Neural cell (in vitro differentiated cells): Measurements from ENCODE around the gene SNAPC5. TPM values are rescaled to one million over a fixed set of nuclear protein-coding genes. Genes with fewer than 3 reads are reported as not detected.

ENCODE experiments used
- H2AFZ ChIP-seq: fragments of 200-600, 300-800 bp; sonication (generic), shearing (Covaris generic); 2 replicates; pipeline ENCODE4 v1.6.0; 2014; ENCODE audit warnings: low read depth, mild to moderate bottlenecking, antibody characterized with exemption, low read length, moderate library complexity
- H3F3A ChIP-seq: fragments of 200-600 bp; shearing (Covaris generic); 2 replicates; pipeline ENCODE4 v1.6.1; 2016; ENCODE audit warnings: mild to moderate bottlenecking, moderate library complexity, mixed read lengths, antibody characterized with exemption, low read length; ENCODE audit not compliant: insufficient read depth, poor library complexity, severe bottlenecking
- H3K27ac ChIP-seq: fragments of 200-600, 300-800 bp; sonication (generic), shearing (Covaris generic); 2 replicates; pipeline ENCODE4 v1.5.1; 2014; ENCODE audit warnings: mild to moderate bottlenecking, low read length, moderate library complexity
- H3K27me3 ChIP-seq: fragments of 300-800, 200-600 bp; sonication (generic), shearing (Covaris generic); 2 replicates; pipeline ENCODE4 v1.6.0; 2014; ENCODE audit warnings: mild to moderate bottlenecking, low read depth, low read length, moderate library complexity; ENCODE audit not compliant: insufficient read depth
- H3K36me3 ChIP-seq: fragments of 300-800, 200-600 bp; sonication (generic), shearing (Covaris generic); 2 replicates; pipeline ENCODE4 v1.5.1; 2014; ENCODE audit warnings: mild to moderate bottlenecking, antibody characterized with exemption, low read length, moderate library complexity; ENCODE audit not compliant: insufficient read depth
- H3K4me2 ChIP-seq: fragments of 300-800, 200-600 bp; sonication (generic), shearing (Covaris generic); 2 replicates; pipeline ENCODE4 v1.6.0; 2014; ENCODE audit warnings: mild to moderate bottlenecking, low read length
- H3K4me3 ChIP-seq: fragments of 300-800, 200-600 bp; sonication (generic), shearing (Covaris generic); 2 replicates; pipeline ENCODE4 v1.5.1; 2014; ENCODE audit warnings: mild to moderate bottlenecking, low read length, moderate library complexity
- H3K79me2 ChIP-seq: fragments of 200-600 bp; shearing (Covaris generic); replicated peaks from 2 replicates; pipeline ENCODE4 v1.6.0; 2014; ENCODE audit warnings: mild to moderate bottlenecking, low read length, moderate library complexity; ENCODE audit not compliant: insufficient read depth
- H3K9ac ChIP-seq: fragments of 300-800, 200-600 bp; sonication (generic), shearing (Covaris generic); 2 replicates; pipeline ENCODE4 v1.6.1; 2016; ENCODE audit warnings: mild to moderate bottlenecking, low read length, mixed read lengths
- H3K9me2 ChIP-seq: fragments of 200-600 bp; shearing (Covaris generic); 2 replicates; pipeline ENCODE4 v1.6.1; 2016; ENCODE audit warnings: mild to moderate bottlenecking, low read length, mixed read lengths; ENCODE audit not compliant: insufficient read depth
- H3K9me3 ChIP-seq: fragments of 200-600, 300-800 bp; sonication (generic), shearing (Covaris generic); 2 replicates; pipeline ENCODE4 v1.6.1; 2016; ENCODE audit warnings: mild to moderate bottlenecking, mixed run types, low read length, moderate library complexity, mixed read lengths
- H4K20me1 ChIP-seq: fragments of 200-600 bp; shearing (Covaris generic); 2 replicates; pipeline ENCODE4 v1.6.1; 2016; ENCODE audit warnings: mild to moderate bottlenecking, mixed run types; ENCODE audit not compliant: insufficient read depth
- EP300 ChIP-seq: fragments of 450-650 bp; conservative IDR thresholded peaks from 2 replicates; pipeline ENCODE4 v1.6.1; 2014; ENCODE audit warnings: antibody characterized with exemption, mild to moderate bottlenecking, moderate library complexity; ENCODE audit not compliant: poor library complexity, severe bottlenecking
- EZH2 ChIP-seq: fragments of 200-600, 300-800 bp; shearing (Covaris generic), sonication (generic); IDR thresholded peaks from 2 replicates; pipeline ENCODE4 v1.6.1; 2014; ENCODE audit warnings: antibody characterized with exemption, low read length, borderline replicate concordance, mild to moderate bottlenecking; ENCODE audit not compliant: insufficient read depth, poor library complexity, severe bottlenecking
- MXI1 ChIP-seq: fragments of 450-650 bp; conservative IDR thresholded peaks from 2 replicates; pipeline ENCODE4 v1.6.1; 2014; ENCODE audit warnings: antibody characterized with exemption, mild to moderate bottlenecking; ENCODE audit not compliant: poor library complexity, severe bottlenecking
- POLR2AphosphoS5 ChIP-seq: IDR thresholded peaks from 2 replicates; pipeline ENCODE4 v1.6.1; 2012
- RAD21 ChIP-seq: fragments of 450-650 bp; conservative IDR thresholded peaks from 2 replicates; pipeline ENCODE4 v1.6.1; 2014; ENCODE audit warnings: antibody characterized with exemption, mild to moderate bottlenecking, moderate library complexity
- SMC3 ChIP-seq: fragments of 450-650 bp; conservative IDR thresholded peaks from 2 replicates; pipeline ENCODE4 v1.6.1; 2014; ENCODE audit warnings: antibody characterized with exemption, mild to moderate bottlenecking, moderate library complexity; ENCODE audit not compliant: poor library complexity
- TAF1 ChIP-seq: IDR thresholded peaks from 2 replicates; pipeline ENCODE4 v1.6.1; 2012; ENCODE audit warnings: low read depth
- polyA plus RNA-seq: library from polyadenylated mRNA; depleted of rRNA; stranded (reverse); fragments of >200 nt; gene quantifications from 2 replicates; pipeline ENCODE4 v1.2.3, GENCODE V29; 2014
- TF ChIP-seq, protein P1 (sequence below): fragments of 450-650 bp; IDR thresholded peaks from 2 replicates; pipeline ENCODE4 v1.5.1; 2014; ENCODE audit warnings: antibody characterized with exemption, mild to moderate bottlenecking, moderate library complexity; ENCODE audit not compliant: poor library complexity, severe bottlenecking
- TF ChIP-seq, protein P2 (sequence below): IDR thresholded peaks from 2 replicates; pipeline ENCODE4 v1.6.1; 2012; ENCODE audit warnings: borderline replicate concordance

The SNAPC5 gene
- polyA plus RNA-seq, 1 donor from 2014 or later, result 62.3 TPM

DNA sequence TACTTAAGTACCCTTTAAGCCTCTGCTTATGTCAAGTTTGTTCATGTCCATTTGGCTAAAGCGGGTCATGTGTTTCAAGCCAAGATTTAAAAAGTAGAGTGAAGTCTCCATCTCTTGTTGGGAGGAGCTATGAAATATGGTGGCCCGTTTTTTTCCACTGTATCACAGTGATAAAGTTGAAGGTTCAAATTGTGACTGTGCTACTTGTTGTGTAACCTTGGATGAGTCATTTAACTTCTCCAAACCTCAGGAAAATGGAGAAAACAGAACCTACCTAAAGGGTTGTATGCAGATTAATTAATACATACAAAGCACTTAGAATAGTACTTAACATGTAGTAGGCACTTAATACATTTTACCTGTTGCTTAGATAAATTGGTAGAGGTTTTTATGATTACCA lies 43.4 kb downstream of the SNAPC5 start:
- H4K20me1 ChIP-seq, result no peaks in the 10 kb centered on the region
- no peak overlapping the region for H3K27ac ChIP-seq
- H3K9ac ChIP-seq, result no peak overlapping the region
- no peaks in the 10 kb centered on the region for H3K9me3 ChIP-seq
- no peaks in the 10 kb centered on the region for H3K9me2 ChIP-seq
- no peaks in the 10 kb centered on the region for H3K36me3 ChIP-seq
- no peaks in the 10 kb centered on the region for H3F3A ChIP-seq
- H3K79me2 ChIP-seq, result no peaks in the 10 kb centered on the region
- H3K27me3 ChIP-seq, result no peaks in the 10 kb centered on the region
- no peak overlapping the region for H3K4me2 ChIP-seq
- TF ChIP-seq SMC3, result no peak
- TF ChIP-seq, protein P1, sequence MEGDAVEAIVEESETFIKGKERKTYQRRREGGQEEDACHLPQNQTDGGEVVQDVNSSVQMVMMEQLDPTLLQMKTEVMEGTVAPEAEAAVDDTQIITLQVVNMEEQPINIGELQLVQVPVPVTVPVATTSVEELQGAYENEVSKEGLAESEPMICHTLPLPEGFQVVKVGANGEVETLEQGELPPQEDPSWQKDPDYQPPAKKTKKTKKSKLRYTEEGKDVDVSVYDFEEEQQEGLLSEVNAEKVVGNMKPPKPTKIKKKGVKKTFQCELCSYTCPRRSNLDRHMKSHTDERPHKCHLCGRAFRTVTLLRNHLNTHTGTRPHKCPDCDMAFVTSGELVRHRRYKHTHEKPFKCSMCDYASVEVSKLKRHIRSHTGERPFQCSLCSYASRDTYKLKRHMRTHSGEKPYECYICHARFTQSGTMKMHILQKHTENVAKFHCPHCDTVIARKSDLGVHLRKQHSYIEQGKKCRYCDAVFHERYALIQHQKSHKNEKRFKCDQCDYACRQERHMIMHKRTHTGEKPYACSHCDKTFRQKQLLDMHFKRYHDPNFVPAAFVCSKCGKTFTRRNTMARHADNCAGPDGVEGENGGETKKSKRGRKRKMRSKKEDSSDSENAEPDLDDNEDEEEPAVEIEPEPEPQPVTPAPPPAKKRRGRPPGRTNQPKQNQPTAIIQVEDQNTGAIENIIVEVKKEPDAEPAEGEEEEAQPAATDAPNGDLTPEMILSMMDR, result no peak
- TF ChIP-seq RAD21, result no peak
- TF ChIP-seq EZH2, result no peak
- TF ChIP-seq TAF1, result no peak
- TF ChIP-seq, protein P2, sequence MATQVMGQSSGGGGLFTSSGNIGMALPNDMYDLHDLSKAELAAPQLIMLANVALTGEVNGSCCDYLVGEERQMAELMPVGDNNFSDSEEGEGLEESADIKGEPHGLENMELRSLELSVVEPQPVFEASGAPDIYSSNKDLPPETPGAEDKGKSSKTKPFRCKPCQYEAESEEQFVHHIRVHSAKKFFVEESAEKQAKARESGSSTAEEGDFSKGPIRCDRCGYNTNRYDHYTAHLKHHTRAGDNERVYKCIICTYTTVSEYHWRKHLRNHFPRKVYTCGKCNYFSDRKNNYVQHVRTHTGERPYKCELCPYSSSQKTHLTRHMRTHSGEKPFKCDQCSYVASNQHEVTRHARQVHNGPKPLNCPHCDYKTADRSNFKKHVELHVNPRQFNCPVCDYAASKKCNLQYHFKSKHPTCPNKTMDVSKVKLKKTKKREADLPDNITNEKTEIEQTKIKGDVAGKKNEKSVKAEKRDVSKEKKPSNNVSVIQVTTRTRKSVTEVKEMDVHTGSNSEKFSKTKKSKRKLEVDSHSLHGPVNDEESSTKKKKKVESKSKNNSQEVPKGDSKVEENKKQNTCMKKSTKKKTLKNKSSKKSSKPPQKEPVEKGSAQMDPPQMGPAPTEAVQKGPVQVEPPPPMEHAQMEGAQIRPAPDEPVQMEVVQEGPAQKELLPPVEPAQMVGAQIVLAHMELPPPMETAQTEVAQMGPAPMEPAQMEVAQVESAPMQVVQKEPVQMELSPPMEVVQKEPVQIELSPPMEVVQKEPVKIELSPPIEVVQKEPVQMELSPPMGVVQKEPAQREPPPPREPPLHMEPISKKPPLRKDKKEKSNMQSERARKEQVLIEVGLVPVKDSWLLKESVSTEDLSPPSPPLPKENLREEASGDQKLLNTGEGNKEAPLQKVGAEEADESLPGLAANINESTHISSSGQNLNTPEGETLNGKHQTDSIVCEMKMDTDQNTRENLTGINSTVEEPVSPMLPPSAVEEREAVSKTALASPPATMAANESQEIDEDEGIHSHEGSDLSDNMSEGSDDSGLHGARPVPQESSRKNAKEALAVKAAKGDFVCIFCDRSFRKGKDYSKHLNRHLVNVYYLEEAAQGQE, result no peak
- no peak for TF ChIP-seq EP300
- TF ChIP-seq MXI1, result no peak
- TF ChIP-seq POLR2AphosphoS5, result no peak
- H3K4me3 ChIP-seq, result no peak overlapping the region
- no peak overlapping the region for H2AFZ ChIP-seq

DNA sequence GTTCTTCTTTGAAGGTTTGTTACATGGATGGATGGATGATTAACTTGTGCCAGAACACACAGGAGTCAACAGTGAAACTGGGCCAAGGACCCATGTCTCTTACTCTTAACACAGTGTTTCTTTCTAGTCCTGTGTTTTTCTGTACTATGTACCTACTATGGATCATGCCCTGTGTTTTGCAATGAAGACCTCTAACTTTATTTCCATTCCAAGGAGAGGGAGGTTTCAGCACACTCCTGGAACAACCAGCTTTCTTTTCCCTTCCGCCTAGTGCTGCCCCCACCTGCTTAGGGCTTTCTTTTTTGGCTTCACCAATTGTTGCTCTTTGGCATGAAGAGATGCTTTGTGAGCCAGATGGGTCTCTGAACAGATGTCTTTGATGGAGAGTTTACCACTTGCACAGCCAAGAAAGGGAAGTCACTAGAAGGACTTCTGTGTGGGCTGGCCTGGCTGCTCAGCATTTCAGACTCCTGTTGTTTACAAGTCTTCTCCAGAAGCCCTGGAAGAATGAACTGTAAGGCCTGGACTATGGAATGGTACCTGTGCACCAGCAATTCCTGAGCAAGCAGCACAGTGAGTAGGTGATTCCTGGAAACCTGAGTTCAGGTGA lies 44.5 kb downstream of the SNAPC5 start:
- Histone ChIP-seq H3K79me2 (no peaks in the 10 kb centered on the region), H3K9me3 (no peaks in the 10 kb centered on the region), H2AFZ (no peak overlapping the region), H3K36me3 (no peaks in the 10 kb centered on the region), H3F3A (no peaks in the 10 kb centered on the region), H3K9me2 (no peaks in the 10 kb centered on the region), H3K4me3 (no peak overlapping the region), H4K20me1 (no peaks in the 10 kb centered on the region), H3K9ac (no peak overlapping the region), H3K27me3 (no peaks in the 10 kb centered on the region), H3K27ac (no peak overlapping the region), H3K4me2 (no peak overlapping the region)
- TF ChIP-seq RAD21, result no peak
- TF ChIP-seq EZH2, result no peak
- TF ChIP-seq EP300, result no peak
- TF ChIP-seq POLR2AphosphoS5, result no peak
- TF ChIP-seq, protein P2, result no peak
- no peak for TF ChIP-seq MXI1
